NCI-H345 treated with DMSO at 0.1 percent for 48 hours (cell line): ENCODE data around the gene OTC.

Experiments used
- DNase-seq: peaks from one replicate; lab custom pipeline; 2025; ENCODE audit not compliant: unreplicated experiment; lab: John Stamatoyannopoulos, UW

The OTC gene

GRCh38 chrX:38465686-38466085 lies 113.3 kb downstream of the OTC start:
- DNase-seq, result no peak

GRCh38 chrX:38468563-38469157 lies 116.3 kb downstream of the OTC start:
- DNase-seq, result no peak
